ENCODE results near the gene RRP1B. TPM values are rescaled to one million over a fixed set of nuclear protein-coding genes. Genes with fewer than 3 reads are reported as not detected.

Gene RRP1B
- total and polyA plus RNA-seq, 2 of the 13 experiments (the other 11 are each of a cell fraction or from before 2014, with no cell fraction given) = 16.3 to 46.2 TPM

DNA sequence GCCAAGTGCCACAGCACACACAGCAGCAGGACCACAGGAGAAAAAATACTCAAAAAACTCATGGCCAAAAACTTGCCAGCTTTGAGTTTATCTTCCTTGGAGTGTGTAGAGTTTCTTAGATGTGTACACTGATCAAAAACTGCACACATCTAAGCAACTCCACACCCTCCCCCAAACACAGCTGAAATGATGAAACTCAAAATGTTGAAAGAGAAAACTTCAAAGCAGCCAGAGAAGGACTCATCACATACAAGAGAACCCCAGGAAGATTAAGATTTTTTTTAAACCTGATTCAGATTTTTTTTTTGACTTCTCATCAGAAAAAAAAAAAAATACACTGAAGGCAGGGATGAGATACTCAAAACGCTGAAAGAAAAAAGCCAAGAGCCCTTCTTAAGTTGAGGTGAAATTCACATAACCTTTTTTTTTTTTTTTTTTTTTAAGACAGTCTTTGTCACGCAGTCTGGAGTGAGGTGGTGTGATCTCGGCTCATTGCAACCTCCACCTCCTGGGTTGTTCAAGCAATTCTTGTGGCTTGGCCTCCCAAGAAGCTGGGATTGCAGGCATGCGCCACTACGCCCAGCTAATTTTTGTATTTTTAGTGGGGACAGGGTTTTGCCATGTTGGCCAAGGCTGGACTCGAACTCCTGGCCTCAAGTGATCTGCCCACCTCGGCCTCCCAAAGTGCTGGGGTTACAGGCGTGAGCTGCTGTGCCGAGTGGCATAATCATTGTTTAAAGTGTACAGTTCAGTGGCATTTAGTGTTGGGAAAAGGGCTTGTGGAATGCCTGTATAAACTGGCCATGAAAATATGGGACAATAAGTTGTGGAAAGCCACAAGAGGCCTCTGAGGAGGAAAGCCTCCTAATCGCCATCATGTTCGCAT, 38.6 kb downstream of the RRP1B start (continued):
- TF ChIP-seq, protein P1, sequence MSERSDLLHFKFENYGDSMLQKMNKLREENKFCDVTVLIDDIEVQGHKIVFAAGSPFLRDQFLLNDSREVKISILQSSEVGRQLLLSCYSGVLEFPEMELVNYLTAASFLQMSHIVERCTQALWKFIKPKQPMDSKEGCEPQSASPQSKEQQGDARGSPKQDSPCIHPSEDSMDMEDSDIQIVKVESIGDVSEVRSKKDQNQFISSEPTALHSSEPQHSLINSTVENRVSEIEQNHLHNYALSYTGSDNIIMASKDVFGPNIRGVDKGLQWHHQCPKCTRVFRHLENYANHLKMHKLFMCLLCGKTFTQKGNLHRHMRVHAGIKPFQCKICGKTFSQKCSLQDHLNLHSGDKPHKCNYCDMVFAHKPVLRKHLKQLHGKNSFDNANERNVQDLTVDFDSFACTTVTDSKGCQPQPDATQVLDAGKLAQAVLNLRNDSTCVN (CRISPR knock-in tag; IDR thresholded peaks at IDR 0.05; ENCODE audit: borderline replicate concordance) = 0 out of 2 replicates have a peak, but pooled peaks have one; percentile 12
- TF ChIP-seq ZNF552 (CRISPR knock-in tag; IDR thresholded peaks at IDR 0.05; ENCODE audit: borderline replicate concordance) (no peak), TCF7 (IDR thresholded peaks at IDR 0.05; ENCODE audit: low read depth) (peak; percentile 76), MZF1 (CRISPR knock-in tag; IDR thresholded peaks at IDR 0.05; ENCODE audit: borderline replicate concordance) (no peak), DPF2 (CRISPR knock-in tag; IDR thresholded peaks at IDR 0.05; ENCODE audit: borderline replicate concordance, low read depth) (0 out of 2 replicates have a peak, but pooled peaks have one; percentile 3), ZNF451 (CRISPR knock-in tag; IDR thresholded peaks at IDR 0.05) (no peak), HMG20A (CRISPR knock-in tag; IDR thresholded peaks at IDR 0.05; ENCODE audit: borderline replicate concordance) (0 out of 2 replicates have a peak, but pooled peaks have one; percentile 28), CEBPG (CRISPR knock-in tag; IDR thresholded peaks at IDR 0.05) (peak; percentile 55; the same call in 1 of the 2 replicates), NONO (IDR thresholded peaks at IDR 0.05) (no peak), NONO (CRISPR knock-in tag; conservative IDR thresholded peaks at IDR 0.05) (no peak), SNAI1 (CRISPR knock-in tag; IDR thresholded peaks at IDR 0.05; ENCODE audit: borderline replicate concordance) (no peak)
- TF ChIP-seq, protein P2, sequence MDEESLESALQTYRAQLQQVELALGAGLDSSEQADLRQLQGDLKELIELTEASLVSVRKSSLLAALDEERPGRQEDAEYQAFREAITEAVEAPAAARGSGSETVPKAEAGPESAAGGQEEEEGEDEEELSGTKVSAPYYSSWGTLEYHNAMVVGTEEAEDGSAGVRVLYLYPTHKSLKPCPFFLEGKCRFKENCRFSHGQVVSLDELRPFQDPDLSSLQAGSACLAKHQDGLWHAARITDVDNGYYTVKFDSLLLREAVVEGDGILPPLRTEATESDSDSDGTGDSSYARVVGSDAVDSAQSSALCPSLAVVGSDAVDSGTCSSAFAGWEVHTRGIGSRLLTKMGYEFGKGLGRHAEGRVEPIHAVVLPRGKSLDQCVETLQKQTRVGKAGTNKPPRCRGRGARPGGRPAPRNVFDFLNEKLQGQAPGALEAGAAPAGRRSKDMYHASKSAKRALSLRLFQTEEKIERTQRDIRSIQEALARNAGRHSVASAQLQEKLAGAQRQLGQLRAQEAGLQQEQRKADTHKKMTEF (CRISPR knock-in tag; IDR thresholded peaks at IDR 0.05) = 0 out of 2 replicates have a peak, but pooled peaks have one; percentile 18
- TF ChIP-seq, protein P3, sequence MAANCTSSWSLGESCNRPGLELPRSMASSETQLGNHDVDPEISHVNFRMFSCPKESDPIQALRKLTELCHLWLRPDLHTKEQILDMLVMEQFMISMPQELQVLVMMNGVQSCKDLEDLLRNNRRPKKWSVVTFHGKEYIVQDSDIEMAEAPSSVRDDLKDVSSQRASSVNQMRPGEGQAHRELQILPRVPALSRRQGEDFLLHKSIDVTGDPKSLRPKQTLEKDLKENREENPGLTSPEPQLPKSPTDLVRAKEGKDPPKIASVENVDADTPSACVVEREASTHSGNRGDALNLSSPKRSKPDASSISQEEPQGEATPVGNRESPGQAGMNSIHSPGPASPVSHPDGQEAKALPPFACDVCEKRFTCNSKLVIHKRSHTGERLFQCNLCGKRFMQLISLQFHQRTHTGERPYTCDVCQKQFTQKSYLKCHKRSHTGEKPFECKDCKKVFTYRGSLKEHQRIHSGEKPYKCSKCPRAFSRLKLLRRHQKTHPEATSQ (CRISPR knock-in tag; IDR thresholded peaks at IDR 0.05; ENCODE audit: borderline replicate concordance) = no peak
- TF ChIP-seq, protein P4, sequence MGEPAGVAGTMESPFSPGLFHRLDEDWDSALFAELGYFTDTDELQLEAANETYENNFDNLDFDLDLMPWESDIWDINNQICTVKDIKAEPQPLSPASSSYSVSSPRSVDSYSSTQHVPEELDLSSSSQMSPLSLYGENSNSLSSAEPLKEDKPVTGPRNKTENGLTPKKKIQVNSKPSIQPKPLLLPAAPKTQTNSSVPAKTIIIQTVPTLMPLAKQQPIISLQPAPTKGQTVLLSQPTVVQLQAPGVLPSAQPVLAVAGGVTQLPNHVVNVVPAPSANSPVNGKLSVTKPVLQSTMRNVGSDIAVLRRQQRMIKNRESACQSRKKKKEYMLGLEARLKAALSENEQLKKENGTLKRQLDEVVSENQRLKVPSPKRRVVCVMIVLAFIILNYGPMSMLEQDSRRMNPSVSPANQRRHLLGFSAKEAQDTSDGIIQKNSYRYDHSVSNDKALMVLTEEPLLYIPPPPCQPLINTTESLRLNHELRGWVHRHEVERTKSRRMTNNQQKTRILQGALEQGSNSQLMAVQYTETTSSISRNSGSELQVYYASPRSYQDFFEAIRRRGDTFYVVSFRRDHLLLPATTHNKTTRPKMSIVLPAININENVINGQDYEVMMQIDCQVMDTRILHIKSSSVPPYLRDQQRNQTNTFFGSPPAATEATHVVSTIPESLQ (CRISPR knock-in tag; conservative IDR thresholded peaks at IDR 0.05) = no peak
- TF ChIP-seq, protein P5, sequence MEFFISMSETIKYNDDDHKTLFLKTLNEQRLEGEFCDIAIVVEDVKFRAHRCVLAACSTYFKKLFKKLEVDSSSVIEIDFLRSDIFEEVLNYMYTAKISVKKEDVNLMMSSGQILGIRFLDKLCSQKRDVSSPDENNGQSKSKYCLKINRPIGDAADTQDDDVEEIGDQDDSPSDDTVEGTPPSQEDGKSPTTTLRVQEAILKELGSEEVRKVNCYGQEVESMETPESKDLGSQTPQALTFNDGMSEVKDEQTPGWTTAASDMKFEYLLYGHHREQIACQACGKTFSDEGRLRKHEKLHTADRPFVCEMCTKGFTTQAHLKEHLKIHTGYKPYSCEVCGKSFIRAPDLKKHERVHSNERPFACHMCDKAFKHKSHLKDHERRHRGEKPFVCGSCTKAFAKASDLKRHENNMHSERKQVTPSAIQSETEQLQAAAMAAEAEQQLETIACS (CRISPR knock-in tag; IDR thresholded peaks at IDR 0.05) = no peak
- TF ChIP-seq, protein P6, sequence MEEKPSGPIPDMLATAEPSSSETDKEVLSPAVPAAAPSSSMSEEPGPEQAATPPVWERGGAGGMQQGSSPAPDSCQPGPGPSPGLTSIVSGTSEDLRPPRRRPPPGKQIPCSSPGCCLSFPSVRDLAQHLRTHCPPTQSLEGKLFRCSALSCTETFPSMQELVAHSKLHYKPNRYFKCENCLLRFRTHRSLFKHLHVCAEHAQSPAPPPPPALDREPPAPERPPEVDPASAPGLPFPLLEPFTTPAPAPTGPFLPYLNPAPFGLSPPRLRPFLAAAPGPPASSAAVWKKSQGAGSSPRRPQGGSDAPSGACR (CRISPR knock-in tag; IDR thresholded peaks at IDR 0.05) = no peak
- TF ChIP-seq, protein P7, sequence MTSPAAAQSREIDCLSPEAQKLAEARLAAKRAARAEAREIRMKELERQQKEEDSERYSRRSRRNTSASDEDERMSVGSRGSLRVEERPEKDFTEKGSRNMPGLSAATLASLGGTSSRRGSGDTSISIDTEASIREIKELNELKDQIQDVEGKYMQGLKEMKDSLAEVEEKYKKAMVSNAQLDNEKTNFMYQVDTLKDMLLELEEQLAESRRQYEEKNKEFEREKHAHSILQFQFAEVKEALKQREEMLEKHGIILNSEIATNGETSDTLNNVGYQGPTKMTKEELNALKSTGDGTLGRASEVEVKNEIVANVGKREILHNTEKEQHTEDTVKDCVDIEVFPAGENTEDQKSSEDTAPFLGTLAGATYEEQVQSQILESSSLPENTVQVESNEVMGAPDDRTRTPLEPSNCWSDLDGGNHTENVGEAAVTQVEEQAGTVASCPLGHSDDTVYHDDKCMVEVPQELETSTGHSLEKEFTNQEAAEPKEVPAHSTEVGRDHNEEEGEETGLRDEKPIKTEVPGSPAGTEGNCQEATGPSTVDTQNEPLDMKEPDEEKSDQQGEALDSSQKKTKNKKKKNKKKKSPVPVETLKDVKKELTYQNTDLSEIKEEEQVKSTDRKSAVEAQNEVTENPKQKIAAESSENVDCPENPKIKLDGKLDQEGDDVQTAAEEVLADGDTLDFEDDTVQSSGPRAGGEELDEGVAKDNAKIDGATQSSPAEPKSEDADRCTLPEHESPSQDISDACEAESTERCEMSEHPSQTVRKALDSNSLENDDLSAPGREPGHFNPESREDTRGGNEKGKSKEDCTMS (CRISPR knock-in tag; conservative IDR thresholded peaks at IDR 0.05) = no peak
